Measurements from ENCODE around the gene COL16A1. TPM values are rescaled to one million over a fixed set of nuclear protein-coding genes. Genes with fewer than 3 reads are reported as not detected.

COL16A1 gene
- total RNA-seq, 1 donor from 2014 or later: 339 TPM

DNA sequence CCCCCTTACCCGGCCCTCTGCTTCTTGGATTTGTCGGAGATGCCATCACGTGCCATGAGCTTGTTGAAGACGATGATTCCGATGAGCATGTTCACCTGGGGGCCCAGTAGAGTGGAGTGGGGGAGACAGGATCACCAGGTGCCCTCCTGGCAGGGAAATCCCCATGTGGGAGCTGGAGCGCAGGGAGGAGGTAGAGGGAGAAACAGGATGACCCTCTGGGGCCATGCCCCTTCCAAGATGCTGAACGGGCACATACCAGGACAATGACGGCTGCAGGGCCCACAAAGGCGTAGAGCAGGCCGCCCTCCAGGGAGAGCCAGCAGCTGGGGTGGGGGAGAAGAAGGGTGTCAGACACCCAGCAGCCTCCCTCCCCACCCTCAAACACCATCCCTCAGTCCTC is 31.8 kb upstream of the COL16A1 start:
- no peaks in the 10 kb centered on the region for H3K27me3 ChIP-seq
- TF ChIP-seq, protein P1, sequence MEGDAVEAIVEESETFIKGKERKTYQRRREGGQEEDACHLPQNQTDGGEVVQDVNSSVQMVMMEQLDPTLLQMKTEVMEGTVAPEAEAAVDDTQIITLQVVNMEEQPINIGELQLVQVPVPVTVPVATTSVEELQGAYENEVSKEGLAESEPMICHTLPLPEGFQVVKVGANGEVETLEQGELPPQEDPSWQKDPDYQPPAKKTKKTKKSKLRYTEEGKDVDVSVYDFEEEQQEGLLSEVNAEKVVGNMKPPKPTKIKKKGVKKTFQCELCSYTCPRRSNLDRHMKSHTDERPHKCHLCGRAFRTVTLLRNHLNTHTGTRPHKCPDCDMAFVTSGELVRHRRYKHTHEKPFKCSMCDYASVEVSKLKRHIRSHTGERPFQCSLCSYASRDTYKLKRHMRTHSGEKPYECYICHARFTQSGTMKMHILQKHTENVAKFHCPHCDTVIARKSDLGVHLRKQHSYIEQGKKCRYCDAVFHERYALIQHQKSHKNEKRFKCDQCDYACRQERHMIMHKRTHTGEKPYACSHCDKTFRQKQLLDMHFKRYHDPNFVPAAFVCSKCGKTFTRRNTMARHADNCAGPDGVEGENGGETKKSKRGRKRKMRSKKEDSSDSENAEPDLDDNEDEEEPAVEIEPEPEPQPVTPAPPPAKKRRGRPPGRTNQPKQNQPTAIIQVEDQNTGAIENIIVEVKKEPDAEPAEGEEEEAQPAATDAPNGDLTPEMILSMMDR (IDR thresholded peaks at IDR 0.05): no peak
- DNase-seq (ENCODE audit: low spot score in 2 of 2): no peak
- H3K9me3 ChIP-seq: no peaks in the 10 kb centered on the region
- H3K4me1 ChIP-seq: no peaks in the 10 kb centered on the region
- H3K27ac ChIP-seq: no peak overlapping the region
- intact Hi-C loops (cut with DNase I): no loop called here
- no peak overlapping the region for H3K4me3 ChIP-seq
- H3K36me3 ChIP-seq: no peaks in the 10 kb centered on the region

DNA sequence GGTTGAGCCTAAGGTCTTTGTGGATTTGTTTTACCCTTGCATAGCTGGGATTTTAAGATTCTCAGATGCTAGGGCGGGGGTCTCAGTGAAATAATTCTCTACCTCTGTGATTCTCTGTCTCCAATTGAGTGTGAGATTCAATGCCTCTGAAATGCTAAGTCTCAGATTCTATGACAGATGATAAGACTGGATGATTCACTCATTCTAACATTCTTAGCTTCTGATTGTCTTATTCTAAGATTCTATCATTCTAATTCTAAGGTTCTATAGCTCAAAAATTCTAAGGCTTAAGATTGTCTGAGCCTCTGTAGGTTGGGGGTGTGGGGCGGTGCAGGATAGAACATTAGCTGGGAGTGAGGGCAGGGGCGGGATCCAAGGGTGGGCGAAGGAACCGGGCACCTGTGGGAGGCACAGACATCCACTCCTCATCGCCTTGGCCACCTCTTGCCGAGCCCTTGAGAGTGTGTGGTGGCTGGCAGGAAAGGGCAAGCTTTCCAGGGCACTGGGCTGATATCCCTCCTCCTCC is 30.8 kb upstream of the COL16A1 start:
- H3K9me3 ChIP-seq: no peaks in the 10 kb centered on the region
- no peak overlapping the region for H3K27ac ChIP-seq
- no peaks in the 10 kb centered on the region for H3K4me1 ChIP-seq
- intact Hi-C loops (cut with DNase I): no loop called here
- H3K4me3 ChIP-seq: no peak overlapping the region
- DNase-seq (ENCODE audit: low spot score in 2 of 2): no peak
- no peaks in the 10 kb centered on the region for H3K27me3 ChIP-seq
- TF ChIP-seq, protein P1 (IDR thresholded peaks at IDR 0.05): no peak
- no peaks in the 10 kb centered on the region for H3K36me3 ChIP-seq

DNA sequence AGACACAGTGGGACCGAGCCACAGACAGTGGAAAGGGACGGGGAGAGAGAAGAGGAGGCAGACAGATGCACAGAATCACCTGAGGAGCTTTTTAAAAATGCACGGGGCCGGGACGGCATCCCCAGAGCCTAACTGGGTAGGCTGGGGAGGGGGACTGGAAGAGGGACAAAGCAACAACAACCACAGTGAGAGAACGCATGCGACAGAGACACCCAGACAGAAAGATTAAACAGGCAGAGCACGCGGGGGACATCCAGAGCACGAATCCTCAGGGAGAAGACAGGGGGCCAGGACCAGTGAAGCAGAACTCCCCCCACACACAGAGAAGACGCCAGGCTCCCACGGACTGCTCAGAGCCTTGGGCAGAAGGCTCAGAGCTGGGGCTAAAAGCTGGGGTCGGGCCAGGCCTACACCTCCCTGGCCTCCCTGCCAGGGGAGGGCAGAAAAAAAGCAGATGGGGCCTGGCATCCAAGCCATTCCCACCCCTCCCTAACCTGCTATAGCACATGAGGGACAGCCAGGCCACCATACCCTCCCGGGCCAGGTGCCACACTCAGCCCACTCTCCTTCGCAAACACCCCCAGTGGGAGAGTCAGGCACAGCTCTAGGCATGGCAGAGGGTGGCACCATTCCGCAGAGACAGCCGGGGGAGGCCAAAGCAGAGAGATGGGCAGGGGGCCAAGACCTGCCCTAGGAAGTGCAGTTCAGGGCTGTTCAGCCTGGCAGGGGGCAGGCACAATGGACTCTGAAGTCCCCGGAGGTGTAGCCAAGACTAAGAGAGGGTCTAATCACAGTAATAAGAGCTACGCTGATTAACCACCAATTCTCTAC is 29.8 kb upstream of the COL16A1 start:
- DNase-seq (ENCODE audit: low spot score in 2 of 2): no peak
- no peaks in the 10 kb centered on the region for H3K4me1 ChIP-seq
- H3K36me3 ChIP-seq: no peaks in the 10 kb centered on the region
- TF ChIP-seq, protein P1 (IDR thresholded peaks at IDR 0.05): no peak
- no peaks in the 10 kb centered on the region for H3K27me3 ChIP-seq
- no peaks in the 10 kb centered on the region for H3K9me3 ChIP-seq
- intact Hi-C loops (cut with DNase I): no loop called here
- H3K27ac ChIP-seq: no peak overlapping the region
- no peak overlapping the region for H3K4me3 ChIP-seq

DNA sequence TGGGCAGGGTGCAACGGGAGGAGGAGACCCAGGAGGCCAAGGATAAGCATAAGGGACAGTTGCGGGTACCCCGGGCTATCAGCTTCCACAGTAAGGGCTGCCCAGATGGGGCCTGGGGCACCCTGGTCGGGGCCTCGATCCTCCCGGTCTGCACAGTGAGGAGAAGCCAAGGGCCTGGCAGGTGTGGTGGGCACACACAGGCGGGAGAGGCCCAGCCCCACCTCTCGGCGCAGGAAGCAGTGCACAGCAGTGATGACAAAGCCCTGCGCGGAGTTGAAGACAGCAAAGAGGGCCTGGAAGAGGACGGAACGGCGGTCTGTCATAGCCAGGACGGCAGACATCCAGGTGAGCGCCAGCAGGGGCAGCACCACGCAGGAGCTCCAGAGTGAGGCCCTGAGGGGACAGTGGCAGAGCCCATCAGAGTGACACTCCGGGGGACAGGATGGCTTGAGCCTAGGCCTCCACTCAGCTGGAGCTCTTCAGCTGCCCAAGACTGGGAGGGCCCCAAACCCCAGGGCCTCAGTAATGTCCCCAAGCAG is 29.0 kb upstream of the COL16A1 start:
- H3K27me3 ChIP-seq: no peaks in the 10 kb centered on the region
- intact Hi-C loops (cut with DNase I): no loop called here

DNA sequence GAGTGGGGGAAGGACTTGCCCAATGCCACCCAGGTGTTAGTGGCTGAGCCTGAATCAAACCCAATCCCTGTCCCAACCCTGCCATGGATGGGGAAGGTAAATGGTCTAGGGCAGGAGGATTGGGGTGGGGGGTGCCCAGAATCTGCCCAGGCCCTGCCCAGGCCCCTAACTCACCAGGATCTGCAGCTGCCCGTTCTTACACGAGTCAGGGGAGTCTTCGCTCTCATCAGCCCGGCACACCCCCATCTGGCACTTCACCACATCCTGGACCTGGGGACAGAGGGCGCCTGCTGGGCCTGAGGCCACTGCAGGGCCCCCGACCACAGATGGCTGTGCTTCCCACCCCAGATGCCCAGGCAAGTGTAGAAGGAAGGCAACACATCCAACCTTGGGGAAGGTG is 28.5 kb upstream of the COL16A1 start:
- Histone ChIP-seq H3K36me3 (no peaks in the 10 kb centered on the region), H3K4me3 (no peak overlapping the region), H3K4me1 (no peaks in the 10 kb centered on the region), H3K9me3 (no peaks in the 10 kb centered on the region), H3K27ac (no peak overlapping the region), H3K27me3 (no peaks in the 10 kb centered on the region)
- TF ChIP-seq, protein P1 (IDR thresholded peaks at IDR 0.05): no peak
- intact Hi-C loops (cut with DNase I): no loop called here
- DNase-seq (ENCODE audit: low spot score in 2 of 2): no peak

More for the DNA sequence above, 29.0 kb upstream of the COL16A1 start:
- Histone ChIP-seq H3K4me3 (no peak overlapping the region), H3K9me3 (no peaks in the 10 kb centered on the region), H3K4me1 (no peaks in the 10 kb centered on the region), H3K27ac (no peak overlapping the region), H3K36me3 (no peaks in the 10 kb centered on the region)
- no peak for DNase-seq (ENCODE audit: low spot score in 2 of 2)
- TF ChIP-seq, protein P1 (IDR thresholded peaks at IDR 0.05): no peak
